Left forelimb (tissue), 1 donor: ENCODE measurements around the gene UQCRC2.
"Not testable (repeated sequence)": the region's sequence is repeated elsewhere in the genome, so short reads cannot be mapped to it uniquely, and the experiment has no call there.

Experiments used
- DNase-seq: peaks from one replicate; pipeline ENCODE4 v3.0.0-alpha.2; 2018; ENCODE audit warnings: low spot score

The UQCRC2 gene

GRCh38 chr16:21952793-21953540, at the start of gene UQCRC2:
Gene UQCRC2 (plus strand): TSS chr16:21953361. CDS start chr16:21953424, 63 bp downstream.
- peak; percentile 89 for DNase-seq

GRCh38 chr16:21932650-21933049, 20.5 kb upstream of the UQCRC2 start:
- not testable (repeated sequence) for DNase-seq

GRCh38 chr16:21933316-21933715, 19.8 kb upstream of the UQCRC2 start:
- not testable (repeated sequence) for DNase-seq

GRCh38 chr16:21933790-21934189, 19.4 kb upstream of the UQCRC2 start:
- not testable (repeated sequence) for DNase-seq

- not testable (repeated sequence) for DNase-seq
Observed at GRCh38 chr16:21936216-21936615, 16.9 kb upstream of the UQCRC2 start.

- no peak for DNase-seq
Observed at GRCh38 chr16:21937336-21937829, 15.8 kb upstream of the UQCRC2 start.

- DNase-seq, result no peak
Observed at GRCh38 chr16:21940570-21940969, 12.6 kb upstream of the UQCRC2 start.

- DNase-seq, result no peak
Observed at GRCh38 chr16:21943571-21943970, 9.6 kb upstream of the UQCRC2 start.

- no peak for DNase-seq
Observed at GRCh38 chr16:21946889-21947635, 6.1 kb upstream of the UQCRC2 start.

GRCh38 chr16:21949713-21950260, 3.4 kb upstream of the UQCRC2 start:
- no peak for DNase-seq

- no peak for DNase-seq
Observed at GRCh38 chr16:21950782-21951521, 2.2 kb upstream of the UQCRC2 start.

- DNase-seq, result peak; percentile 83
Observed at GRCh38 chr16:21952040-21952792, 945 bp upstream of the UQCRC2 start.

GRCh38 chr16:21953541-21953902, 361 bp downstream of the UQCRC2 start:
- no peak for DNase-seq

- no peak for DNase-seq
Observed at GRCh38 chr16:21957714-21958346, 4.7 kb downstream of the UQCRC2 start.

GRCh38 chr16:21959050-21959449, 5.9 kb downstream of the UQCRC2 start:
- DNase-seq, result no peak

- no peak for DNase-seq
Observed at GRCh38 chr16:21962475-21962874, 9.3 kb downstream of the UQCRC2 start.

- DNase-seq, result no peak
Observed at GRCh38 chr16:21963887-21964286, 10.7 kb downstream of the UQCRC2 start.

GRCh38 chr16:21964353-21964752, 11.2 kb downstream of the UQCRC2 start:
- DNase-seq, result no peak

- no peak for DNase-seq
Observed at GRCh38 chr16:21971856-21972255, 18.7 kb downstream of the UQCRC2 start.

- no peak for DNase-seq
Observed at GRCh38 chr16:21973945-21974344, 20.8 kb downstream of the UQCRC2 start.

GRCh38 chr16:21980032-21980431, 26.9 kb downstream of the UQCRC2 start:
- DNase-seq, result no peak
